Measurements from ENCODE around the gene AFF3. TPM values are rescaled to one million over a fixed set of nuclear protein-coding genes. Genes with fewer than 3 reads are reported as not detected.

The AFF3 gene
- total RNA-seq, 1 donor from 2014 or later: 8.0 TPM

- intact Hi-C loops (cut with micrococcal nuclease): no loop called here
- Histone ChIP-seq H3K4me3 (no peak overlapping the region), H3K27me3 (ENCODE audit: low read depth) (no peaks in the 10 kb centered on the region), H3K9me3 (replicated peaks) (no peaks in the 10 kb centered on the region), H3K36me3 (no peaks in the 10 kb centered on the region), H3K4me1 (peaks cover 30% of the 10 kb centered on the region), H3K27ac (replicated peaks) (no peak overlapping the region)
- DNase-seq: no peak
- TF ChIP-seq, protein P1, sequence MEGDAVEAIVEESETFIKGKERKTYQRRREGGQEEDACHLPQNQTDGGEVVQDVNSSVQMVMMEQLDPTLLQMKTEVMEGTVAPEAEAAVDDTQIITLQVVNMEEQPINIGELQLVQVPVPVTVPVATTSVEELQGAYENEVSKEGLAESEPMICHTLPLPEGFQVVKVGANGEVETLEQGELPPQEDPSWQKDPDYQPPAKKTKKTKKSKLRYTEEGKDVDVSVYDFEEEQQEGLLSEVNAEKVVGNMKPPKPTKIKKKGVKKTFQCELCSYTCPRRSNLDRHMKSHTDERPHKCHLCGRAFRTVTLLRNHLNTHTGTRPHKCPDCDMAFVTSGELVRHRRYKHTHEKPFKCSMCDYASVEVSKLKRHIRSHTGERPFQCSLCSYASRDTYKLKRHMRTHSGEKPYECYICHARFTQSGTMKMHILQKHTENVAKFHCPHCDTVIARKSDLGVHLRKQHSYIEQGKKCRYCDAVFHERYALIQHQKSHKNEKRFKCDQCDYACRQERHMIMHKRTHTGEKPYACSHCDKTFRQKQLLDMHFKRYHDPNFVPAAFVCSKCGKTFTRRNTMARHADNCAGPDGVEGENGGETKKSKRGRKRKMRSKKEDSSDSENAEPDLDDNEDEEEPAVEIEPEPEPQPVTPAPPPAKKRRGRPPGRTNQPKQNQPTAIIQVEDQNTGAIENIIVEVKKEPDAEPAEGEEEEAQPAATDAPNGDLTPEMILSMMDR (IDR thresholded peaks at IDR 0.05; ENCODE audit: borderline replicate concordance): no peak
These were observed 66.9 kb downstream of the AFF3 start for GRCh38 chr2:100075532-100075931.

GRCh38 chr2:100073110-100073509 lies 69.3 kb downstream of the AFF3 start:
- no peaks in the 10 kb centered on the region for H3K27me3 ChIP-seq (ENCODE audit: low read depth)
- peak overlapping the region; percentile 73 for H3K27ac ChIP-seq (replicated peaks)
- intact Hi-C loops (cut with micrococcal nuclease): no loop called here
- H3K4me1 ChIP-seq: peaks cover 42% of the 10 kb centered on the region
- no peaks in the 10 kb centered on the region for H3K9me3 ChIP-seq (replicated peaks)
- TF ChIP-seq, protein P1 (IDR thresholded peaks at IDR 0.05; ENCODE audit: borderline replicate concordance): no peak
- no peaks in the 10 kb centered on the region for H3K36me3 ChIP-seq
- H3K4me3 ChIP-seq: no peak overlapping the region
- DNase-seq: peak; percentile 42

- intact Hi-C loops (cut with micrococcal nuclease): no loop called here
These were observed 69.9 kb downstream of the AFF3 start for GRCh38 chr2:100072503-100072902.

GRCh38 chr2:100071335-100072043 lies 70.9 kb downstream of the AFF3 start:
- no peak for DNase-seq
- Histone ChIP-seq H3K27me3 (ENCODE audit: low read depth) (no peaks in the 10 kb centered on the region), H3K4me1 (peaks cover 45% of the 10 kb centered on the region), H3K27ac (replicated peaks) (peak overlapping the region; percentile 73), H3K36me3 (no peaks in the 10 kb centered on the region), H3K9me3 (replicated peaks) (no peaks in the 10 kb centered on the region), H3K4me3 (no peak overlapping the region)
- TF ChIP-seq, protein P1 (IDR thresholded peaks at IDR 0.05; ENCODE audit: borderline replicate concordance): no peak
- intact Hi-C loops (cut with micrococcal nuclease): no loop called here

More at GRCh38 chr2:100072503-100072902, 69.9 kb downstream of the AFF3 start:
- H3K27ac ChIP-seq (replicated peaks): peak overlapping the region; percentile 73
- H3K4me1 ChIP-seq: peaks cover 42% of the 10 kb centered on the region
- TF ChIP-seq, protein P1 (IDR thresholded peaks at IDR 0.05; ENCODE audit: borderline replicate concordance): no peak
- no peaks in the 10 kb centered on the region for H3K9me3 ChIP-seq (replicated peaks)
- no peaks in the 10 kb centered on the region for H3K27me3 ChIP-seq (ENCODE audit: low read depth)
- DNase-seq: no peak
- H3K36me3 ChIP-seq: no peaks in the 10 kb centered on the region
- no peak overlapping the region for H3K4me3 ChIP-seq

- no peak for DNase-seq
- no peaks in the 10 kb centered on the region for H3K27me3 ChIP-seq (ENCODE audit: low read depth)
- TF ChIP-seq, protein P1 (IDR thresholded peaks at IDR 0.05; ENCODE audit: borderline replicate concordance): no peak
- H3K27ac ChIP-seq (replicated peaks): no peak overlapping the region
- no peak overlapping the region for H3K4me3 ChIP-seq
- H3K9me3 ChIP-seq (replicated peaks): no peaks in the 10 kb centered on the region
- intact Hi-C loops (cut with micrococcal nuclease): no loop called here
- H3K36me3 ChIP-seq: no peaks in the 10 kb centered on the region
- peaks cover 55% of the 10 kb centered on the region for H3K4me1 ChIP-seq
These were observed 72.3 kb downstream of the AFF3 start for GRCh38 chr2:100070078-100070477.

Data from left ventricle myocardium inferior (tissue), 1 donor.